Cardiac muscle cell (in vitro differentiated cells and primary cell): ENCODE results near the gene CSNK1D. TPM values are rescaled to one million over a fixed set of nuclear protein-coding genes. Genes with fewer than 3 reads are reported as not detected.

Experiments used
- DNase-seq, 2 donors: peaks; one replicate each; pipeline versions ENCODE4 v3.0.0 to v3.0.0-alpha.2; 2010 to 2017; ENCODE audit warnings: low read depth in 1 of 2, low spot score in 1 of 2
- H3K27ac ChIP-seq: fragments of 200-600 bp; sonication (generic); 2 replicates; pipeline ENCODE4 v1.5.1; 2016
- H3K27me3 ChIP-seq: fragments of 200-600 bp; sonication (generic); 2 replicates; pipeline ENCODE4 v1.6.0; 2016; ENCODE audit warnings: control low read depth
- H3K36me3 ChIP-seq: fragments of 200-600 bp; sonication (generic); 2 replicates; pipeline ENCODE4 v1.5.1; 2016; ENCODE audit warnings: control low read depth
- H3K4me1 ChIP-seq: fragments of 200-600 bp; sonication (generic); 2 replicates; pipeline ENCODE4 v1.8.1; 2017; ENCODE audit warnings: low read depth, mild to moderate bottlenecking, mixed run types
- H3K4me3 ChIP-seq: fragments of 200-600 bp; sonication (generic); 2 replicates; pipeline ENCODE4 v1.5.1; 2016; ENCODE audit warnings: mild to moderate bottlenecking
- H3K9me3 ChIP-seq: fragments of 200-600 bp; sonication (generic); 2 replicates; pipeline ENCODE4 v1.5.1; 2017; ENCODE audit warnings: low read depth, mild to moderate bottlenecking, control low read depth
- CTCF ChIP-seq: IDR thresholded peaks from 2 replicates; pipeline ENCODE4 v1.5.1; 2012; ENCODE audit warnings: low read depth, mild to moderate bottlenecking, low read length
- polyA plus RNA-seq: library from polyadenylated mRNA; unstranded; fragments of >200 nt; fragmentation: Nextera tagmentation; extraction: Ambion mirVana; gene quantifications from 2 replicates; pipeline ENCODE4 v1.2.1, GENCODE V29; 2016
- total RNA-seq: library from RNA; depleted of rRNA; stranded (reverse); fragments of >200 nt; gene quantifications from 2 replicates; pipeline ENCODE4 v1.2.3, GENCODE V29; 2016

CSNK1D gene
- total and polyA plus RNA-seq, 2 experiments from 2014 or later = 53.1 to 106 TPM

GRCh38 chr17:82240506-82241182, 32.9 kb downstream of the CSNK1D start:
- H3K27ac ChIP-seq = peak overlapping the region; percentile 85
- no peaks in the 10 kb centered on the region for H3K9me3 ChIP-seq
- no peak for TF ChIP-seq CTCF
- no peak overlapping the region for H3K4me3 ChIP-seq
- peaks cover 60% of the 10 kb centered on the region for H3K4me1 ChIP-seq
- H3K36me3 ChIP-seq = peaks cover 46% of the 10 kb centered on the region
- H3K27me3 ChIP-seq = no peaks in the 10 kb centered on the region
- no peak for DNase-seq

- H3K36me3 ChIP-seq = peaks cover 39% of the 10 kb centered on the region
- H3K4me1 ChIP-seq = peaks cover 65% of the 10 kb centered on the region
- no peak for DNase-seq
- H3K27ac ChIP-seq = peak overlapping the region; percentile 85
- H3K27me3 ChIP-seq = no peaks in the 10 kb centered on the region
- no peak for TF ChIP-seq CTCF
- no peak overlapping the region for H3K4me3 ChIP-seq
- H3K9me3 ChIP-seq = no peaks in the 10 kb centered on the region
These were observed 33.5 kb downstream of the CSNK1D start for GRCh38 chr17:82239926-82240505.

GRCh38 chr17:82239401-82239925, 34.0 kb downstream of the CSNK1D start:
- Histone ChIP-seq H3K9me3 (no peaks in the 10 kb centered on the region), H3K27me3 (no peaks in the 10 kb centered on the region), H3K27ac (peak overlapping the region; percentile 85), H3K36me3 (peaks cover 34% of the 10 kb centered on the region), H3K4me3 (no peak overlapping the region), H3K4me1 (peaks cover 65% of the 10 kb centered on the region)
- TF ChIP-seq CTCF = no peak
- no peak for DNase-seq

- DNase-seq = peak in 1 of 2 donors; percentile 84
- H3K27me3 ChIP-seq = no peaks in the 10 kb centered on the region
- no peak for TF ChIP-seq CTCF
- peak overlapping the region; percentile 85 for H3K27ac ChIP-seq
- H3K4me3 ChIP-seq = no peak overlapping the region
- peaks cover 65% of the 10 kb centered on the region for H3K4me1 ChIP-seq
- H3K36me3 ChIP-seq = peaks cover 26% of the 10 kb centered on the region
- H3K9me3 ChIP-seq = no peaks in the 10 kb centered on the region
These were observed 34.9 kb downstream of the CSNK1D start for GRCh38 chr17:82238472-82239201.

- Histone ChIP-seq H3K4me3 (no peak overlapping the region), H3K4me1 (peaks cover 66% of the 10 kb centered on the region), H3K27me3 (no peaks in the 10 kb centered on the region), H3K9me3 (no peaks in the 10 kb centered on the region), H3K27ac (peak overlapping the region; percentile 85), H3K36me3 (peaks cover 25% of the 10 kb centered on the region)
- no peak for DNase-seq
- TF ChIP-seq CTCF = no peak
These were observed 35.6 kb downstream of the CSNK1D start for GRCh38 chr17:82237746-82238471.
